ENCODE measurements around the gene PLA2G2F. TPM values are rescaled to one million over a fixed set of nuclear protein-coding genes. Genes with fewer than 3 reads are reported as not detected.

PLA2G2F gene
- total RNA-seq, 4 donors from 2014 or later = not detected

GRCh38 chr1:20093940-20094391, 45.2 kb upstream of the PLA2G2F start:
- no peak overlapping the region for H3K27ac ChIP-seq
- H3K27me3 ChIP-seq = no peaks in the 10 kb centered on the region
- WGBS, 2 donors = 81 to 89% methylated on average over 5 of the region's 5 CpGs
- no peak overlapping the region for H3K4me3 ChIP-seq (replicated peaks in 1 of 3)
- TF ChIP-seq POLR2A (IDR thresholded peaks at IDR 0.05) (no peak), CTCF (IDR thresholded peaks at IDR 0.05) (no peak)
- peak; percentile 22 to 23 for DNase-seq
- no peaks in the 10 kb centered on the region for H3K9me3 ChIP-seq
- intact Hi-C loops (cut with DNase I) = no loop called here
- peaks cover 0 to 22% of the 10 kb centered on the region in 2 donors for H3K4me1 ChIP-seq
- no peaks in the 10 kb centered on the region for H3K36me3 ChIP-seq

- TF ChIP-seq POLR2A (IDR thresholded peaks at IDR 0.05) = no peak
- no peak for TF ChIP-seq CTCF (IDR thresholded peaks at IDR 0.05)
- Histone ChIP-seq H3K36me3 (no peaks in the 10 kb centered on the region), H3K4me1 (peaks cover 0 to 22% of the 10 kb centered on the region in 2 donors), H3K27ac (no peak overlapping the region), H3K4me3 (replicated peaks in 1 of 3) (no peak overlapping the region), H3K9me3 (no peaks in the 10 kb centered on the region), H3K27me3 (no peaks in the 10 kb centered on the region)
- intact Hi-C loops (cut with DNase I) = no loop called here
- DNase-seq = peak in 1 of 2 donors; percentile 40
- 42 to 43% methylated on average over 5 of the region's 5 CpGs for WGBS, 2 donors
These were observed 43.3 kb upstream of the PLA2G2F start for GRCh38 chr1:20095564-20096434.

- H3K27ac ChIP-seq = no peak overlapping the region
- TF ChIP-seq CTCF (IDR thresholded peaks at IDR 0.05) (no peak), POLR2A (IDR thresholded peaks at IDR 0.05) (no peak)
- peaks cover 0 to 22% of the 10 kb centered on the region in 2 donors for H3K4me1 ChIP-seq
- H3K4me3 ChIP-seq (replicated peaks in 1 of 3) = no peak overlapping the region
- 87 to 92% methylated on average over 7 of the region's 7 CpGs for WGBS, 2 donors
- no peaks in the 10 kb centered on the region for H3K36me3 ChIP-seq
- DNase-seq = no peak
- H3K27me3 ChIP-seq = no peaks in the 10 kb centered on the region
- no peaks in the 10 kb centered on the region for H3K9me3 ChIP-seq
- intact Hi-C loops (cut with DNase I) = no loop called here
These were observed 42.2 kb upstream of the PLA2G2F start for GRCh38 chr1:20096840-20097447.

GRCh38 chr1:20099533-20099932, 39.6 kb upstream of the PLA2G2F start:
- intact Hi-C loops (cut with DNase I) = no loop called here
- Histone ChIP-seq H3K4me1 (peaks cover 0 to 17% of the 10 kb centered on the region in 2 donors), H3K4me3 (replicated peaks in 1 of 3) (no peak overlapping the region), H3K9me3 (no peaks in the 10 kb centered on the region), H3K36me3 (no peaks in the 10 kb centered on the region), H3K27me3 (no peaks in the 10 kb centered on the region), H3K27ac (no peak overlapping the region)
- 69 to 82% methylated on average over 3 of the region's 3 CpGs for WGBS, 2 donors
- TF ChIP-seq CTCF (IDR thresholded peaks at IDR 0.05) (no peak), POLR2A (IDR thresholded peaks at IDR 0.05) (no peak)
- no peak for DNase-seq
